ENCODE data around the gene MYH9.

- no peak for TF ChIP-seq CREB1 (CRISPR knock-in tag; IDR thresholded peaks at IDR 0.05; ENCODE audit: low read depth)
- TF ChIP-seq, protein P1, sequence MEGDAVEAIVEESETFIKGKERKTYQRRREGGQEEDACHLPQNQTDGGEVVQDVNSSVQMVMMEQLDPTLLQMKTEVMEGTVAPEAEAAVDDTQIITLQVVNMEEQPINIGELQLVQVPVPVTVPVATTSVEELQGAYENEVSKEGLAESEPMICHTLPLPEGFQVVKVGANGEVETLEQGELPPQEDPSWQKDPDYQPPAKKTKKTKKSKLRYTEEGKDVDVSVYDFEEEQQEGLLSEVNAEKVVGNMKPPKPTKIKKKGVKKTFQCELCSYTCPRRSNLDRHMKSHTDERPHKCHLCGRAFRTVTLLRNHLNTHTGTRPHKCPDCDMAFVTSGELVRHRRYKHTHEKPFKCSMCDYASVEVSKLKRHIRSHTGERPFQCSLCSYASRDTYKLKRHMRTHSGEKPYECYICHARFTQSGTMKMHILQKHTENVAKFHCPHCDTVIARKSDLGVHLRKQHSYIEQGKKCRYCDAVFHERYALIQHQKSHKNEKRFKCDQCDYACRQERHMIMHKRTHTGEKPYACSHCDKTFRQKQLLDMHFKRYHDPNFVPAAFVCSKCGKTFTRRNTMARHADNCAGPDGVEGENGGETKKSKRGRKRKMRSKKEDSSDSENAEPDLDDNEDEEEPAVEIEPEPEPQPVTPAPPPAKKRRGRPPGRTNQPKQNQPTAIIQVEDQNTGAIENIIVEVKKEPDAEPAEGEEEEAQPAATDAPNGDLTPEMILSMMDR (conservative IDR thresholded peaks at IDR 0.05; ENCODE audit: low read depth in 2 of 2): no peak
- TF ChIP-seq EZH2 (IDR thresholded peaks at IDR 0.05; ENCODE audit: low read depth, unreplicated experiment): no peak
- no peak for TF ChIP-seq REST (IDR thresholded peaks at IDR 0.05; ENCODE audit: unreplicated experiment)
These were observed 78.9 kb downstream of the MYH9 start for GRCh38 chr22:36308880-36309279.
